Fibroblast of pulmonary artery (primary cell): Measurements from ENCODE around the gene STXBP5.

Experiments used
- DNase-seq: peaks from one replicate; pipeline ENCODE4 v3.0.0-alpha.2; 2010; ENCODE audit warnings: low read depth
- H3K4me3 ChIP-seq: replicated peaks from 2 replicates; pipeline ENCODE4 v1.5.1; 2011; ENCODE audit warnings: low read depth, mild to moderate bottlenecking, control low read depth, low read length, moderate library complexity
- CTCF ChIP-seq: IDR thresholded peaks from 2 replicates; pipeline ENCODE4 v1.5.1; 2011; ENCODE audit warnings: mild to moderate bottlenecking, control low read depth, low read length, inconsistent platforms; ENCODE audit errors: missing control alignments

STXBP5 gene

GRCh38 chr6:147214248-147215227 lies 10.3 kb downstream of the STXBP5 start:
- H3K4me3 ChIP-seq = no peak overlapping the region
- no peak for DNase-seq
- TF ChIP-seq CTCF = no peak

- DNase-seq = no peak
- no peak overlapping the region for H3K4me3 ChIP-seq
- TF ChIP-seq CTCF = no peak
These were observed 12.7 kb downstream of the STXBP5 start for GRCh38 chr6:147216915-147217314.

- DNase-seq = no peak
- H3K4me3 ChIP-seq = no peak overlapping the region
- TF ChIP-seq CTCF = no peak
These were observed 13.7 kb downstream of the STXBP5 start for GRCh38 chr6:147217840-147218404.

GRCh38 chr6:147218797-147219196 lies 14.6 kb downstream of the STXBP5 start:
- no peak overlapping the region for H3K4me3 ChIP-seq
- no peak for DNase-seq
- TF ChIP-seq CTCF = no peak

GRCh38 chr6:147219463-147219862 lies 15.2 kb downstream of the STXBP5 start:
- no peak for DNase-seq
- TF ChIP-seq CTCF = no peak
- H3K4me3 ChIP-seq = no peak overlapping the region

GRCh38 chr6:147220345-147220744 lies 16.1 kb downstream of the STXBP5 start:
- H3K4me3 ChIP-seq = no peak overlapping the region
- no peak for TF ChIP-seq CTCF
- DNase-seq = no peak
